ENCODE data around the gene GLIS1. TPM values are rescaled to one million over a fixed set of nuclear protein-coding genes. Genes with fewer than 3 reads are reported as not detected.

The GLIS1 gene
- total RNA-seq, 1 donor from 2014 or later: 0.16 TPM

DNA sequence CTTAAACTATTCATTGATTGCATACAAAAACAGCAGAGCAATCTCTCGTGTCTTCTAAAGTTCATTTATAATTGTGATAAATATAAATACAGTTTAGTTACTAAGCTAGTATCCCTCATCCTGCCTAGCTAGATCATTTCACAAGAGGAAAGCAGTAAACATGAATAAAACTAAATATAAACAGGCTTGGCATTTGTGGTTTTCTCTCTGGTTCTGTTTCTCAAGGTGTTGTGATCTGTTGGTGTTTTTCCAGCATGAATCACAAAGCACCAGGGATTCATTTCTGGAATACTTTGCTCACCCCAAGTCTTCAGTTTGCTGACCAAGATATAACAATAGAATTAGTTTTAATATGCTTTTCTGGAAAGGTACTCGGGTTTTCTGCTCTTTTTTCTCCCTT is 32.7 kb upstream of the GLIS1 start:
- TF ChIP-seq, protein P1, sequence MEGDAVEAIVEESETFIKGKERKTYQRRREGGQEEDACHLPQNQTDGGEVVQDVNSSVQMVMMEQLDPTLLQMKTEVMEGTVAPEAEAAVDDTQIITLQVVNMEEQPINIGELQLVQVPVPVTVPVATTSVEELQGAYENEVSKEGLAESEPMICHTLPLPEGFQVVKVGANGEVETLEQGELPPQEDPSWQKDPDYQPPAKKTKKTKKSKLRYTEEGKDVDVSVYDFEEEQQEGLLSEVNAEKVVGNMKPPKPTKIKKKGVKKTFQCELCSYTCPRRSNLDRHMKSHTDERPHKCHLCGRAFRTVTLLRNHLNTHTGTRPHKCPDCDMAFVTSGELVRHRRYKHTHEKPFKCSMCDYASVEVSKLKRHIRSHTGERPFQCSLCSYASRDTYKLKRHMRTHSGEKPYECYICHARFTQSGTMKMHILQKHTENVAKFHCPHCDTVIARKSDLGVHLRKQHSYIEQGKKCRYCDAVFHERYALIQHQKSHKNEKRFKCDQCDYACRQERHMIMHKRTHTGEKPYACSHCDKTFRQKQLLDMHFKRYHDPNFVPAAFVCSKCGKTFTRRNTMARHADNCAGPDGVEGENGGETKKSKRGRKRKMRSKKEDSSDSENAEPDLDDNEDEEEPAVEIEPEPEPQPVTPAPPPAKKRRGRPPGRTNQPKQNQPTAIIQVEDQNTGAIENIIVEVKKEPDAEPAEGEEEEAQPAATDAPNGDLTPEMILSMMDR (IDR thresholded peaks at IDR 0.05; ENCODE audit: borderline replicate concordance): no peak
- Histone ChIP-seq H3K27ac (replicated peaks) (no peak overlapping the region), H3K4me3 (no peak overlapping the region), H3K9me3 (replicated peaks) (no peaks in the 10 kb centered on the region), H3K4me1 (peaks cover under 1% of the 10 kb centered on the region), H3K27me3 (ENCODE audit: low read depth) (no peaks in the 10 kb centered on the region), H3K36me3 (peaks cover 26% of the 10 kb centered on the region)
- intact Hi-C loops (cut with micrococcal nuclease): no loop called here
- DNase-seq: no peak

DNA sequence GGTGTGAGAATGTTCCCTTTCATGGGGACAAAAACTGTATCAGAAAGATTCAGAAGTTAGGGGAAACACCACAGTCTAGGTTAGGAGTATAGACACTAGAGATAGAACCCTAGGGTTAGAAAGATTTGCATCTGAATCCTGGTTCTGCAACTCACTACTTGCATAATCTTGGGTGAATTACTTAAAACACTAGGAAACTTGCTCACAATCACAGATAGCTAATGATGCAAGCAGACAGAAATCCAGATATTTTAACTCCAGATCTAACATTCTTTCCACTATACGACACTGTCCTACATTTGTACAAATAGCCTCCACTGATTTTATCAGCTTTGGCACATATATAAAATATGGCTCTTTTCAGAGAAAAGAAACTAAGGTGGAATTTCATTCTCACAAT is 30.8 kb upstream of the GLIS1 start:
- peaks cover 9% of the 10 kb centered on the region for H3K4me1 ChIP-seq
- H3K27ac ChIP-seq (replicated peaks): no peak overlapping the region
- no peaks in the 10 kb centered on the region for H3K9me3 ChIP-seq (replicated peaks)
- intact Hi-C loops (cut with micrococcal nuclease): no loop called here
- TF ChIP-seq, protein P1 (IDR thresholded peaks at IDR 0.05; ENCODE audit: borderline replicate concordance): no peak
- H3K36me3 ChIP-seq: peaks cover 26% of the 10 kb centered on the region
- no peaks in the 10 kb centered on the region for H3K27me3 ChIP-seq (ENCODE audit: low read depth)
- no peak overlapping the region for H3K4me3 ChIP-seq
- DNase-seq: no peak

DNA sequence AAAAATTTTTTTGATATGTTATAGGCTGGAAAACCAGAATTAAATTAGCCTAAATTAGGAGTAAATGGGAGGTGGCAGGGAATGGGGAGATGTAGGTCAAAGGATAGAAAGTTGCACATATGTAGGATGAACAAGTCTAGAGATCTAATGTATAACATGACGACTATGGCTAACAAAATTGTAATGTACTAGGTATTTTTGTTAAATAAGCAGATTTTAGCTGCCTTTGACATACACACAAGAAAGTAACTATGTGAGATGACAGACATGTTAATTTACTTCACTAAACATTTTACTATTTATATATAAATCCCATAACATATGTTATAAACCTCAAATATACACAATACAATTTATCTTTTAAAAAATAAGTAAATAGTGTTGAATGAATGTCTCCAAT is 30.2 kb upstream of the GLIS1 start:
- Histone ChIP-seq H3K4me1 (peaks cover 9% of the 10 kb centered on the region), H3K27me3 (ENCODE audit: low read depth) (no peaks in the 10 kb centered on the region), H3K9me3 (replicated peaks) (no peaks in the 10 kb centered on the region), H3K4me3 (no peak overlapping the region), H3K27ac (replicated peaks) (no peak overlapping the region), H3K36me3 (peaks cover 26% of the 10 kb centered on the region)
- intact Hi-C loops (cut with micrococcal nuclease): no loop called here
- TF ChIP-seq, protein P1 (IDR thresholded peaks at IDR 0.05; ENCODE audit: borderline replicate concordance): no peak
- DNase-seq: no peak

DNA sequence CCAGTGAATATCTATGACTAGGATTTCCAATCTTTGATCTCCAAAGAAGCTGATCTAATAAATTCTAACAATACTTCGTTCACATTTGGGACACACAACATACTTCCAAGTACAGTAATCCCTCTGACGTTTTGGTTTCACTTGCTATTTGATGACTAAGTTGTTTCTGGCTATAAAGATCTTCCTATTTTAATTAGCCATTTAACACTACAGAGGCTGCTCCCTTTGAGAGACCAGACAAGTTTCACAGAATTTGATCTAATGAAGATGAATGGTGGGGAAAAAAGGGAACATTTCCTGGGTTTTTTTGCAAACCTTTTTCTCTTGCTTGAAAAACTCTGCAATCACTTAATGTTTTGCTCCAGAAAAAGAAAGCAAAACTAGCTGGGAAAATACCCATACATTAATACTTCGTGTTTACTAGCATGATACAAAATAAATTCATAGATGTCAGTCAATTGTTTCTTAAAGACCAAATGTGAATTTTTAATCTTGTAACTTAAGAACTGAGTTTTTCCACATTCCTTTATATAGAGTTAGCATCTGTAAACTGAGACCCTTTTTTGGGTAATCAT is 28.0 kb upstream of the GLIS1 start:
- intact Hi-C loops (cut with micrococcal nuclease): no loop called here
- H3K27me3 ChIP-seq (ENCODE audit: low read depth): no peaks in the 10 kb centered on the region
- H3K9me3 ChIP-seq (replicated peaks): no peaks in the 10 kb centered on the region
- peak overlapping the region; percentile 25 for H3K4me3 ChIP-seq
- peaks cover 26% of the 10 kb centered on the region for H3K36me3 ChIP-seq
- TF ChIP-seq, protein P1 (IDR thresholded peaks at IDR 0.05; ENCODE audit: borderline replicate concordance): no peak
- peaks cover 9% of the 10 kb centered on the region for H3K4me1 ChIP-seq
- H3K27ac ChIP-seq (replicated peaks): peak overlapping the region; percentile 68
- no peak for DNase-seq

DNA sequence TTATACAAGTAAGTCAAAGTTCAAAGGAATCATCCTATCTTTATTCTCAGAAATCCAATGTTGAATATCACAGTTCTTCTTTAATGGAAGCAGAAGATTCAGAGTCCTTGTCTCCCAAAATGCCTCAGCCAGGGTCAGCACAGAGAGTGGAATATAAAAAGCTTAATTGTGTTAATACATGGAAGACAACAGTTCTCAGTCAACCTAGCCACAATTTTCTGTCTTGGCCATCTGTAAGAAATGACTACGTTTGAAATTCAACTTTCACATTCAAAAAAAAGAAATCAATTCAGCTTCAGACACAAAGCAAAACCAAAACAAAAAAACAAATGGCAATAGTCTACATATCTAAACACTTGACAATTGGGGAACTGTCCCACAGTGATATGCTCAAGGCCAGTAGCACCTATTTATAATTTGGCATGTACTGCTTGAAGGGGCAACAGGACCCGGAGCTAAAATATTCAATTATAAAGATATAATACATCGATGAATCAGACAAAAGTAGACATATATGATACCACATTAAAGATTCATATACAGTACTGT is 27.3 kb upstream of the GLIS1 start:
- H3K27me3 ChIP-seq (ENCODE audit: low read depth): no peaks in the 10 kb centered on the region
- peaks cover 21% of the 10 kb centered on the region for H3K36me3 ChIP-seq
- TF ChIP-seq, protein P1 (IDR thresholded peaks at IDR 0.05; ENCODE audit: borderline replicate concordance): no peak
- intact Hi-C loops (cut with micrococcal nuclease): no loop called here
- peak overlapping the region; percentile 68 for H3K27ac ChIP-seq (replicated peaks)
- peaks cover 9% of the 10 kb centered on the region for H3K4me1 ChIP-seq
- peak overlapping the region; percentile 25 for H3K4me3 ChIP-seq
- DNase-seq: no peak
- H3K9me3 ChIP-seq (replicated peaks): no peaks in the 10 kb centered on the region
